Pancreas (tissue), 10 donors: ENCODE measurements around the gene RFXAP. TPM values are rescaled to one million over a fixed set of nuclear protein-coding genes. Genes with fewer than 3 reads are reported as not detected.

Experiments
- ATAC-seq, 4 donors: fragments of 200-7000 bp; cut with Tn5 transposase; one replicate each; pipeline versions ENCODE4 v1.8.0 to v1.9.1; 2020; ENCODE audit warnings: mild to moderate bottlenecking in 4 of 4, moderate library complexity in 4 of 4
- DNase-seq, 6 donors: peaks; one replicate each; pipeline ENCODE4 v3.0.0-alpha.2; 2020
- FAIRE-seq: peaks from 2 replicates; lab custom pipeline; 2012; peaks lifted over from hg19 to GRCh38; lab: Jason Lieb, UNC
- H3K27ac ChIP-seq, 4 donors: fragments of 200-600 bp; sonication (generic); 1 replicate in 3 of 4; 2 replicates in 1 of 4; pipeline versions ENCODE4 v1.5.0 to v1.8.0; 2020
- H3K27me3 ChIP-seq, 4 donors: fragments of 200-600 bp; one replicate each; pipeline ENCODE4 v1.8.0; 2021
- H3K36me3 ChIP-seq, 3 donors: fragments of 200-600 bp; sonication (generic) in 1 of 3; one replicate each; pipeline versions ENCODE4 v1.5.0 to v1.8.0; 2020 to 2021
- H3K4me1 ChIP-seq, 3 donors: fragments of 200-600 bp; one replicate each; pipeline ENCODE4 v1.8.0; 2021
- H3K4me3 ChIP-seq, 4 donors: fragments of 200-600 bp; sonication (generic) in 2 of 4; one replicate each; pipeline versions ENCODE4 v1.5.0 to v1.8.0; 2020 to 2021
- H3K9me3 ChIP-seq, 4 donors: fragments of 200-600 bp; one replicate each; pipeline ENCODE4 v1.8.0; 2021
- WGBS, 2 donors: extraction: QIAGEN DNeasy Blood & Tissue Kit; methylation state at CpG; one replicate each; pipeline ENCODE4 v1.1.7; 2013; 5-methylcytosine and 5-hydroxymethylcytosine counted together
- intact Hi-C, 3 donors: fragments of 100-400 bp; cut with DNase I; formaldehyde crosslinking; loops; one replicate each; pipeline versions ENCODE4 v1.11.1 to v1.14.2; 2022
- polyA plus RNA-seq, 2 donors: library from polyadenylated mRNA; stranded (reverse); fragments of 200-250 nt; gene quantifications; one replicate each; pipeline ENCODE4 v1.2.3, GENCODE V29; 2013
- total RNA-seq, 6 donors: library from RNA; stranded (reverse); fragmentation: NEBNext Ultra II Directional in 4 of 6; extraction: Animal tissue kit (Norgen Biotek cat#: 25700) in 4 of 6; gene quantifications; one replicate each; pipeline versions ENCODE4 v1.2.1 to v1.2.4, GENCODE V29; 2021 to 2023
- TF ChIP-seq, protein P1 (sequence below), 4 donors: fragments of 200-600 bp; sonication (generic) in 3 of 4; IDR thresholded peaks; one replicate each; pipeline versions ENCODE4 v1.5.0 to v1.8.0; 2021; ENCODE audit warnings: antibody characterized with exemption in 4 of 4
- donor health status: healthy with polysubstance abuse.
- donor health status: DM: no; HTN: no; CAD: no; lungs with moderate emphysema.
- donor health status: DM: no; HTN: no; CAD: no.
- donor health status: control.
- donor health status: control.
- donor health status: Bipolar disorder and iron deficiency.
- donor health status: DM: yes; HTN: yes; CAD: no.
- donor health status: DM: no; HTN: no; CAD: no.
- donor health status: DM: no; HTN: no; CAD: no.
- donor health status: DM: yes; HTN: yes; CAD: no.

RFXAP gene
- total and polyA plus RNA-seq, 8 donors = 1.8 to 4.1 (median 2.3) TPM

DNA sequence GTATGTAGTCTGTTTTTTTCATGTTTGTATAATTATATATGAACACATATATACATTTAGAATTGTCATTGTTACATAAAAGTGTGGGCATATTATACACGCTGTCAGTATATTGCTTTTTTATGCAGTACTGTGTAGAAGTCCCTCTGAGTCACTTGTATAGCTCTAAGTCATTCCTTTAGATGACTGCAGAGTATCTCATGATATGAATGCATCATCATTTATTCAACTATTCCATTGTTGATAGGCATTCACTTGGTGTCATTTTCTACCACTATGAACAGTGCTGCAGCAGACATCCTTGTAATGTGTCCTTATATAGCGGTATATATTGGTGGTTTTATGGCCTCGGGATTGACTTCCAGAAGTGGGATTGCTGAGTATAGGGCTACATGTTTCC is 15.3 kb downstream of the RFXAP start:
- no peak for ATAC-seq
- Histone ChIP-seq H3K4me1 (no peaks in the 10 kb centered on the region), H3K4me3 (no peak overlapping the region), H3K36me3 (no peaks in the 10 kb centered on the region), H3K27ac (no peak overlapping the region), H3K9me3 (no peaks in the 10 kb centered on the region), H3K27me3 (no peaks in the 10 kb centered on the region)
- intact Hi-C loops = no loop called here
- whole genome bisulfite sequencing, 2 donors = 96 to 98% methylated on average over 3 of the region's 3 CpGs
- FAIRE-seq = no peak
- TF ChIP-seq, protein P1, sequence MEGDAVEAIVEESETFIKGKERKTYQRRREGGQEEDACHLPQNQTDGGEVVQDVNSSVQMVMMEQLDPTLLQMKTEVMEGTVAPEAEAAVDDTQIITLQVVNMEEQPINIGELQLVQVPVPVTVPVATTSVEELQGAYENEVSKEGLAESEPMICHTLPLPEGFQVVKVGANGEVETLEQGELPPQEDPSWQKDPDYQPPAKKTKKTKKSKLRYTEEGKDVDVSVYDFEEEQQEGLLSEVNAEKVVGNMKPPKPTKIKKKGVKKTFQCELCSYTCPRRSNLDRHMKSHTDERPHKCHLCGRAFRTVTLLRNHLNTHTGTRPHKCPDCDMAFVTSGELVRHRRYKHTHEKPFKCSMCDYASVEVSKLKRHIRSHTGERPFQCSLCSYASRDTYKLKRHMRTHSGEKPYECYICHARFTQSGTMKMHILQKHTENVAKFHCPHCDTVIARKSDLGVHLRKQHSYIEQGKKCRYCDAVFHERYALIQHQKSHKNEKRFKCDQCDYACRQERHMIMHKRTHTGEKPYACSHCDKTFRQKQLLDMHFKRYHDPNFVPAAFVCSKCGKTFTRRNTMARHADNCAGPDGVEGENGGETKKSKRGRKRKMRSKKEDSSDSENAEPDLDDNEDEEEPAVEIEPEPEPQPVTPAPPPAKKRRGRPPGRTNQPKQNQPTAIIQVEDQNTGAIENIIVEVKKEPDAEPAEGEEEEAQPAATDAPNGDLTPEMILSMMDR (IDR thresholded peaks at IDR 0.05) = no peak
- DNase-seq = no peak

DNA sequence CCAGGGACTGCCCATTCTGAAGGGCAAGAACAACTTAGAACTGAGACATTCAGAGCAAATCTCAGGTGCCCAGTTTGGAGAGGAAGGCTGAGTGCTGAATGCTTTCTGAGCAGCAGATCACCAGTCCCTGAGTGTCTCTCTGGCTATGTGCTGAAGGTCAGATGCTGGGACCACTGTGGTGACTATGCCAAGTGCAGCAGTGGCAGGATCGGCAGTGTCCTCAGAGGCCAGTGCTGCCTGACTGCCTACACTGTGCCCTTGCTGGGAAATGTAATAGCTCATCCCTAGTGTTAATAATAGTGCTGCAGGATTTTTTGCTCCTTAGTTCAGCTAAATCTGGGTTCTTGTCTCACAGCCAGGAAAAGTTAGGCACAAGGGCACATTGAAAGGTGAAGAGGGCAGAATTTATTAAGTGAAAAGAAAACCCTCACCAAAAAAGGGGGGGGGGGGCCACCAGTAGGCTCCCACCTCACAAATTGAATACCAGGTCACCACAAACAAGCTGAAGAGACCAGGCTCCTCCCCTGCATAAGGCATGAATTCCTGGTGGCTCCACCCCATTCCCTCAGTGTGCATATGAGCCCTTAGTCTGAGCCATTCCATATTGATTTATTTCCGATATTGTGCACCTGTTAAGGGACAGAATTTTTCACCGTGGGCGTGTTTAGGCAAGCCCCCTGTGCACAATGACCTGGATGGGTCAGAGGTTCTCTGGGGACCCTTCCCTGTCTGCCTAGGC is 18.5 kb downstream of the RFXAP start:
- H3K9me3 ChIP-seq = no peaks in the 10 kb centered on the region
- DNase-seq (no peak), FAIRE-seq (no peak), ATAC-seq (no peak)
- whole genome bisulfite sequencing, 2 donors = 52 to 56% methylated on average over 4 of the region's 4 CpGs
- no peak overlapping the region for H3K27ac ChIP-seq
- H3K36me3 ChIP-seq = no peaks in the 10 kb centered on the region
- TF ChIP-seq, protein P1 (IDR thresholded peaks at IDR 0.05) = no peak
- intact Hi-C loops = no loop called here
- no peaks in the 10 kb centered on the region for H3K4me1 ChIP-seq
- H3K4me3 ChIP-seq = no peak overlapping the region
- no peaks in the 10 kb centered on the region for H3K27me3 ChIP-seq

DNA sequence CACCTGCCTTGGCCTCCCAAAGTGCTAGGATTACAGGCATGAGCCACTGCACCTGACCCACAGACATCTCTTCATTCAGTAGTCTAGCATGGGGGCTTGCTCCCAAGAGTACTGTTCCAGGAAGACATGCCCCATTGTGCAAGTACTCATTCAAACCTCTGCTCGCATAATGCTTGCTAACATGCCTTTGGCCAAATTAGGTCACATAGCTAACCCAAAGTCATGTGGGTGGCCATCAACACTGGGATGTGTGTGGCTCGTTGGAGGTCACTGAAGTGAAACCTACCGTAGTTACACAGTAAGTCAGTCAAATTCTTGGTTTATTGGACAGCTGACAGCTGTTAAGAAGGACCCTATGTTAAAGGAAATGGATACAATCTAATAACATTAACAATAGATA is 20.3 kb downstream of the RFXAP start:
- no peak for DNase-seq
- WGBS, 2 donors = 85 to 87% methylated on average over 3 of the region's 3 CpGs
- TF ChIP-seq, protein P1 (IDR thresholded peaks at IDR 0.05) = no peak
- no peak for ATAC-seq
- Histone ChIP-seq H3K36me3 (no peaks in the 10 kb centered on the region), H3K9me3 (no peaks in the 10 kb centered on the region), H3K4me1 (no peaks in the 10 kb centered on the region), H3K4me3 (no peak overlapping the region), H3K27me3 (no peaks in the 10 kb centered on the region), H3K27ac (no peak overlapping the region)
- no peak for FAIRE-seq
- intact Hi-C loops = no loop called here

DNA sequence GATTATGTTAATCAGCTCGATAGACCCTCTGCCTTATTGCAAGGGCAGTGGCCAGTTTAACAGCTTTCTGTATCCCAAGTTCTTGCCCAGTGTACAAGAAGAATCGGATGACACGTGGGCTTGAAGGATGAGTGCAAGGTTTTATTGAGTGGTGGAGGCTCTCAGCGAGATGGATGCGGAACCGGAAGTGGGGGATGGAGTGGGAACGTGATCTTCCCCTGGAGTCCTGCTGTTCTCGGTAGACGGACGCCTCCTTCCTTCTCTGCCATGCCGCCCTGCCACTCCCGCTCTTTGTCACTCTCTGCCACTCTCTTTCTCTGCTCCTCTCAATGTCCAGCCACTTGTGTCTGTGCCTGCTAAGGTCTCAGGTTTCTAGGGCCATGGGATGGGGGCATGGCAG is 21.0 kb downstream of the RFXAP start:
- DNase-seq = no peak
- TF ChIP-seq, protein P1 (IDR thresholded peaks at IDR 0.05) = no peak
- Histone ChIP-seq H3K4me3 (no peak overlapping the region), H3K27me3 (no peaks in the 10 kb centered on the region), H3K27ac (no peak overlapping the region), H3K9me3 (no peaks in the 10 kb centered on the region), H3K4me1 (no peaks in the 10 kb centered on the region), H3K36me3 (no peaks in the 10 kb centered on the region)
- no peak for ATAC-seq
- no peak for FAIRE-seq
- intact Hi-C loops = no loop called here
- 90 to 93% methylated on average over 12 of the region's 12 CpGs for WGBS, 2 donors

DNA sequence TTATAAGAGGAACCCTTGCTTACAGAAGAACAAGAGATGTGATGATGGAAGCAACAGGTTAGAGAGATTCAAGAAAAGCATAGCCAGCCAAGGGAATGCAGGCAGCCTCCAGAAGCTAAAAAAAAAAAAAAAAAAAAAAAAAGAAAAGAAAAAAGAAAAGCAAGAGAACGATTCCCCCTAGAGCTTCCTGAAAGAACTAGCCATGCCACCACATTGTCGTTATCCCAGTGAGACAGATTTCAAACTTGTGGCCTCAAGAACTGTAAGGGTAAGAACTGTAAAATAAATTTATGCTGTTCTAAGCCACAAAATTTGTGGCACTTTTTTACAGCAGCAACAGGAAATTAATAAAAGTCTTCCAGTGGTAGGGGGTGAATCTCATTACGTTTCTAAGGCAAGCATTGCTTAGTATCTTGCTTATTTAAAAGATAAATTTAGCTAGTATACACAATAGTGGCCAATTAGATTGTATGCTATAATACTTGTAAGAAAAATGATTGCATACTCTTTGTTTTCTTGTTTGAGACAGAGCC is 21.8 kb downstream of the RFXAP start:
- DNase-seq (no peak), FAIRE-seq (no peak), ATAC-seq (no peak)
- Histone ChIP-seq H3K27ac (no peak overlapping the region), H3K36me3 (no peaks in the 10 kb centered on the region), H3K9me3 (no peaks in the 10 kb centered on the region), H3K4me3 (no peak overlapping the region), H3K4me1 (no peaks in the 10 kb centered on the region), H3K27me3 (no peaks in the 10 kb centered on the region)
- TF ChIP-seq, protein P1 (IDR thresholded peaks at IDR 0.05) = no peak
- intact Hi-C loops = no loop called here
- WGBS, 2 donors = 56 to 66% methylated on average over 3 of the region's 3 CpGs
